Measurements from ENCODE around the gene CCDC154. TPM values are rescaled to one million over a fixed set of nuclear protein-coding genes. Genes with fewer than 3 reads are reported as not detected.

CCDC154 gene
- polyA plus RNA-seq, 1 experiment: 0.02 TPM

DNA sequence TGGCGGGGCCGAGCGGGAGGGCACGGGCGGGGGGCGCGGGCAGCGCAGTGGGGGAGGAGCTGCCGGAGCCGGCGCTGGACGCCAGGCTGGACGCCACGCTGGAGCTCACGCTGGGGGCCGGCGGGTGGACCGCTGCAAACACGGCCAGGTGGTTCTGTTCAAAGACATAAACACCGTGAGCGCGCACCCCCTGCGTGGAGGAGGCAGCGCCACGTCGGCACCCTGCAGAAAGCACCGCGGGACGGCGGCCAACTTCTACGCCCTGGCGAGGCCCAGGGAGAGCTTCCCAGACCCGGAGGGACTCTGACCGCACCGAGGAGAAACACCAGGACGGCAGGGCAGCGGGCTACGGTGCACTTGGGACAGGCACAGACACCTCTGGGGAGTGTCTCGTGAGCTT is 59.1 kb downstream of the CCDC154 start:
- no peak overlapping the region for H3K4me3 ChIP-seq (ENCODE audit: low read depth, low read length)
- TF ChIP-seq, protein P1, sequence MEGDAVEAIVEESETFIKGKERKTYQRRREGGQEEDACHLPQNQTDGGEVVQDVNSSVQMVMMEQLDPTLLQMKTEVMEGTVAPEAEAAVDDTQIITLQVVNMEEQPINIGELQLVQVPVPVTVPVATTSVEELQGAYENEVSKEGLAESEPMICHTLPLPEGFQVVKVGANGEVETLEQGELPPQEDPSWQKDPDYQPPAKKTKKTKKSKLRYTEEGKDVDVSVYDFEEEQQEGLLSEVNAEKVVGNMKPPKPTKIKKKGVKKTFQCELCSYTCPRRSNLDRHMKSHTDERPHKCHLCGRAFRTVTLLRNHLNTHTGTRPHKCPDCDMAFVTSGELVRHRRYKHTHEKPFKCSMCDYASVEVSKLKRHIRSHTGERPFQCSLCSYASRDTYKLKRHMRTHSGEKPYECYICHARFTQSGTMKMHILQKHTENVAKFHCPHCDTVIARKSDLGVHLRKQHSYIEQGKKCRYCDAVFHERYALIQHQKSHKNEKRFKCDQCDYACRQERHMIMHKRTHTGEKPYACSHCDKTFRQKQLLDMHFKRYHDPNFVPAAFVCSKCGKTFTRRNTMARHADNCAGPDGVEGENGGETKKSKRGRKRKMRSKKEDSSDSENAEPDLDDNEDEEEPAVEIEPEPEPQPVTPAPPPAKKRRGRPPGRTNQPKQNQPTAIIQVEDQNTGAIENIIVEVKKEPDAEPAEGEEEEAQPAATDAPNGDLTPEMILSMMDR (IDR thresholded peaks at IDR 0.05; ENCODE audit: low read depth, low read length): no peak
- CTCF ChIA-PET: no interaction called here
- H3K9me3 ChIP-seq (ENCODE audit: control insufficient read depth, insufficient read depth, low read length): no peaks in the 10 kb centered on the region; the same call in 1 of the 2 replicates
- H3K27ac ChIP-seq (ENCODE audit: low read depth, low read length): no peak overlapping the region
- POLR2A ChIA-PET: no interaction called here
- no peaks in the 10 kb centered on the region for H3K27me3 ChIP-seq (ENCODE audit: control insufficient read depth, insufficient read depth, low read length)
- no peak for DNase-seq (ENCODE audit: low read depth, low spot score)

Other genes with a start within 250 kb of the CCDC154 start
- not detected in 2 replicates for gene TPSG1, start 219.3 kb downstream of the CCDC154 start, polyA plus RNA-seq (2011; rRNA removed)
- not detected in 2 replicates for gene TPSB2, start 214.4 kb downstream of the CCDC154 start, polyA plus RNA-seq (2011; rRNA removed)
- not detected in 2 replicates for gene TPSAB1, start 203.9 kb downstream of the CCDC154 start, polyA plus RNA-seq (2011; rRNA removed)
- not detected in 2 replicates for gene TPSD1, start 188.5 kb downstream of the CCDC154 start, polyA plus RNA-seq (2011; rRNA removed)
- 148 and 165 TPM in 2 replicates for gene UBE2I, start 134.9 kb downstream of the CCDC154 start, polyA plus RNA-seq (2011; rRNA removed)
- 0.19 and 0.38 TPM in 2 replicates for gene BAIAP3, start 110.9 kb downstream of the CCDC154 start, polyA plus RNA-seq (2011; rRNA removed)
- gene TSR3, start 92.7 kb downstream of the CCDC154 start, polyA plus RNA-seq (2011; rRNA removed): 34.4 and 40.4 TPM in 2 replicates
- gene GNPTG, start 92.6 kb downstream of the CCDC154 start, polyA plus RNA-seq (2011; rRNA removed): 40.5 and 49.9 TPM in 2 replicates
- 7.6 and 9.3 TPM in 2 replicates for gene UNKL, start 29.9 kb downstream of the CCDC154 start, polyA plus RNA-seq (2011; rRNA removed)
- gene UQCC4, start 23.8 kb downstream of the CCDC154 start, polyA plus RNA-seq (2011; rRNA removed): 14.2 and 15.2 TPM in 2 replicates
- not detected in 2 replicates for gene PERCC1, start 13.5 kb downstream of the CCDC154 start, polyA plus RNA-seq (2011; rRNA removed)
- 15.7 and 19.1 TPM in 2 replicates for gene CLCN7, start 30.5 kb upstream of the CCDC154 start, polyA plus RNA-seq (2011; rRNA removed)
- gene PTX4, start 44.4 kb upstream of the CCDC154 start, polyA plus RNA-seq (2011; rRNA removed): not detected in 2 replicates
- gene TELO2, start 48.8 kb upstream of the CCDC154 start, polyA plus RNA-seq (2011; rRNA removed): 6.2 and 7.4 TPM in 2 replicates
- gene TMEM204, start 89.1 kb upstream of the CCDC154 start, polyA plus RNA-seq (2011; rRNA removed): 6.2 and 8.4 TPM in 2 replicates
- 6.4 and 8.3 TPM in 2 replicates for gene IFT140, start 167.5 kb upstream of the CCDC154 start, polyA plus RNA-seq (2011; rRNA removed)
- 7.8 TPM in 2 replicates for gene CRAMP1, start 167.8 kb upstream of the CCDC154 start, polyA plus RNA-seq (2011; rRNA removed)
- 39.2 and 41.2 TPM in 2 replicates for gene JPT2, start 233.7 kb upstream of the CCDC154 start, polyA plus RNA-seq (2011; rRNA removed)

Measured in AG04450 (cell line).